Hematopoietic multipotent progenitor cell treated with erythropoietin and hydrocortisone succinate and interleukin-3 and kit ligand, for 4 days (in vitro differentiated cells): ENCODE results near the gene SSX2IP.
A peak's percentile ranks its signal among the peaks of the same experiment; 100 is the strongest.

ENCODE experiments used
- DNase-seq: peaks from one replicate; pipeline ENCODE4 v3.0.0-alpha.2; 2015

The SSX2IP gene

GRCh38 chr1:84675106-84675505 lies 15.2 kb downstream of the SSX2IP start:
- no peak for DNase-seq

- no peak for DNase-seq
Observed at GRCh38 chr1:84674705-84675104, 15.6 kb downstream of the SSX2IP start.

GRCh38 chr1:84674021-84674420 lies 16.2 kb downstream of the SSX2IP start:
- DNase-seq: no peak

DNA sequence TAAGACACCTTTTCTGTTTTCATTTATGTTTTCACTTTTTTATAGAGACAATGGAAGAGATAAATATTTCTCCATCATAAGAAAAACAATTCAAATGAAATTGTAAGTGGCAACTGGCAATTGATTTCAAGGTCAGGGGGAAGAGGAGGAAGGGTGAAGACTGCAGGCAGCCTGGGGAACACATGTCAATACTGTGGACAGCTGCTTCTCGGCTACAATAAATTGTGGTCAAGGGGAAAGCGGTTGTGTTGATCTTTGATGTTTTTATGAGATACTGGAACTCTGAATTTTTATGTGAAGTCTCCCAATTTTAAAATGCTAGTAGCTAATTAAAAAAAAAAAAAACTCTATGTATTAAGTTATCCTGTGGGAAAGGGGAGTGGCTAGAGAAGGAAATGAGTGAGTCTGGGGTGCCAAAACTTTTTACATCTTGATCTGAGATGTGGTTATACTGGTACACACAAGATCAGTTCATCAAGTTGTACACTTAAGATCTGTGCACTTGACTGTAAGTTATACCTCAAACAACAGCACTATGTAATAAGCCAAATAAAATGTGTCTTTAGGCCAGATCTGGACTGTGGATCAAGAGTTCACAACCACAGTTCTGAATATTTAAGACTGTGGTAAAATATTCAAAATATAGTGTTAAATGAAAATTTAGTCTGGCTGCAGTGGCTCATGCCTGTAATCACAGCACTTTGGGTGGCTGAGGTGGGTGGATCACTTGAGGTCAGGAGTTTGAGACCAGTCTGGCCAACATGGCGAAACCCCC lies 18.0 kb downstream of the SSX2IP start:
- DNase-seq: peak; percentile 38

DNA sequence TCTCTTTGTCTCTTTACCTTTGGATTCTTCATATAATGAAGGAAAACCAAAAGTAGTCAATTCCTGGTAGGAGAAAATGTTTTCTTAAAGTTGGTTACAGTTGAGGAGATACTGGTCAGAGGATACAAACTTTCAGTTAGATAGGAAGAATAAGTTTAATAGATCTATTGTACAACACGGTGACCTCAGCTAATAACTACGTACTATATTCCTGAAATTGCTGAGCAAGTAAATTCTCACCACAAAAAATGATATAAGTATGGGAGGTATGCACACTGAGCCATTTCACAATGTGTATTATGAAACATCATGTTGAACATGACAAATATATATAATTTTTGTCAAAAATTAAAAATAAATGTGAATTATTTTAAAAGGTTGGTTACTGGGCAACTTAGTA lies 20.4 kb downstream of the SSX2IP start:
- no peak for DNase-seq

DNA sequence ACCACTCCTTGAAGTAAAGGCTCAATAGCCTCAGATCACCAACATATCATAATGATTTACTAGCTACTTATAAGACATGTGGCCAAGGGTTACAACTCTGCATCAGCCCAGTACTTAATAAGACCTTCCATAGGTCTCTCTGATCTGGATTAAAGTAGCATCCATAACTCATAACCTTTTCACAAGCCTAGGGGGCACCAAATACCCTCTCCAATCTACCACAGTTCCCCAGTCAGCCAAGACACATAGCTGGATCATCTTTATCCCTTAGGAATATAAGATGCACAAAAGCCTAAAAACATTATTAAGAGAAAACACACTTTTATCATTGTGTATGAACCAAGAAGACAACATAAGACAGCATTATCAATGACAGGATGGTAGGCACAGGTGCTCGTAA lies 22.1 kb downstream of the SSX2IP start:
- DNase-seq: peak; percentile 60

GRCh38 chr1:84665703-84666317 lies 24.5 kb downstream of the SSX2IP start:
- no peak for DNase-seq

GRCh38 chr1:84653130-84653677 lies 37.1 kb downstream of the SSX2IP start:
- DNase-seq: peak; percentile 41

GRCh38 chr1:84644472-84644871 lies 45.8 kb downstream of the SSX2IP start:
- no peak for DNase-seq

DNA sequence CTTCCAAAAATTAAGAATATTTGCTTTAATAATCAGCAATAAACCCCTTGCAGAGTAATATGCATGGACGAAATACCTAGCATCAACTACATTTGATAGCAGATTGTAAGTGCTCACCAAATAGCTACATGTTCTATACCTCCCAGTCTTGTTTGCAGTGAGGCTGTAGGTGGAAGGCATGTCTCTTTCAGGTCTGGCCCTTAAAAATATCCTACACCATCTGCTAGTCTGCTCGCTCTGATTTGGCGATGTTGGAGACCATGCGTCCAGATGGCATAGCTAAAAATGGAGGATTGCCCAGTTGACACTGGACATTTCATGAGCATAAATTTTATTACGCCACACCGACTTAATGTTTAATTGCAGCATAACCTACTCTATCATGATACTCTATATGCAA lies 47.1 kb downstream of the SSX2IP start:
- no peak for DNase-seq

- peak; percentile 63 for DNase-seq
Observed at GRCh38 chr1:84642774-84643173, 47.5 kb downstream of the SSX2IP start.

GRCh38 chr1:84639731-84640130 lies 50.5 kb downstream of the SSX2IP start:
- DNase-seq: peak; percentile 59

GRCh38 chr1:84635429-84635828 lies 54.8 kb downstream of the SSX2IP start:
- DNase-seq: no peak

GRCh38 chr1:84634536-84635205 lies 55.6 kb downstream of the SSX2IP start:
- no peak for DNase-seq

DNA sequence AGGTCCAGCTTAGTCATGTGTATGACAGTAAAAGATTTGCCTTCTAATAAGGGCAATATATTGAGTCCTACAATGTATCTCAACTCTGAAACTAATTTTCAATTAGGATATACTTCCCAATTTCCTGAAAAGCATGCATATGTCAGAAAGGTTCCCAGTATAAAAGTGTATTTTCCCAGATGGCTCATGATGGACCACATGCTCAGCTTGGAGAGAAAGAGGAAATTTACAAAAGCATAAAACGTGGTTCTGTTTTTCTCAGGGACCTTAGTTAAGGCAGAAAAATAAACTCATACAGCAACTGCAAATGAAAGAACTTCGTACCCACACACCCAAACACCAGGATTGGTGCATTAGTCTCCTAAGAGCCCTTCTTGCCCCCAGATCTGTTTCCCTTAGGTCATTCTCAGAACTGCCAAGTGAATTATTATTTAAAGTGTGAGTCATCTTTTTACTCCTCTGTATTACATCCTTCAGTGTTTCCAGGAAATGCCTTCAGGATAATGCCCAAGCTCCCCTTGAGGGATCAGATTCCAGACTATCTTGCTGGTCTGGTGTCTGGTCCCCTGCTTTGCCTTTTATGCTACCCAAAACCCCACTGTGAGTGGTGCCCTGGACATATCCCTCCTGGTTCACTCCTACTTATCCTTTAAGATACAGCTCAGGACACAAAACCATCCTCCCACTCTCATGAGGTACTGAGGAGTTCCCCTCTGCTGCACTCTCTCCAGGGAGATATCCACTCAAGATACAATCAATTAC lies 57.4 kb downstream of the SSX2IP start:
- DNase-seq: no peak

DNA sequence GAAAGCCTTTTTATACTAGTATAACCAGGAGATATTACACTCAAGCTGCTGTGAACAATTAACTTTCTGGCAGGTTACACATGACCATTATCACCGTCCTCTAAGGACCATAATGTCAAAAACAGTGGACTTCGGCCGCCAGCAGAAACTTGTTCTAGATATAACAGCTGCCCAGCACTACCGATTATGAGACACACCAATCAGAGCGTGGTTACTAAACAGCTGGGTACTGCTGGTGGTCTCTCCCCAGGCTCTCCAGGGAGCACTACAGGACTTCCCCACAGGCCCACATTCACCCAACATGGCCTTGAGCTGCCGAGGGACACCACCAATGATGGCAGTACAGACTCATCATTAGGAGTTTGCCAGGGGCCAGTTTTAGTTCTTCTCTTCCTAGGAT lies 58.1 kb downstream of the SSX2IP start:
- no peak for DNase-seq

DNA sequence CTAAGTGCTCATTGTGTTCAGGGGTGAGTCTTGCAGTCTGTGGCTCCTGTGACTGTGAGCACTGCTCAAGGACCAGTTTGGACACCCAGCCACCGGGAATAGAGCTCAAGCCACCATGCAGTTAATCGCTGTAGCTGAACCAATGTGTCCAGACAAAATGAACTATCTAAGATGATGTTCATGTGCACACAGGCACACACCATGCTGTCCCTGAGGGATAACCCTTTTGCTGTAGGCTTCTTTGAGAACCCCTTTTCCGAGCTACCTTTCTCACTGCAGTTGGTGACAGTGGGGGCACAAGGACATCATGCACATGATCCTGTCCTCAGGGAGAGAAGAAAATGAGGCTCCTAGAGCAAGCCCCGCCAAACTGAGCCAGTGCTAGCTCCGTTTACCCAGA lies 65.4 kb downstream of the SSX2IP start:
- no peak for DNase-seq

GRCh38 chr1:84621553-84621952 lies 68.7 kb downstream of the SSX2IP start:
- DNase-seq: no peak

DNA sequence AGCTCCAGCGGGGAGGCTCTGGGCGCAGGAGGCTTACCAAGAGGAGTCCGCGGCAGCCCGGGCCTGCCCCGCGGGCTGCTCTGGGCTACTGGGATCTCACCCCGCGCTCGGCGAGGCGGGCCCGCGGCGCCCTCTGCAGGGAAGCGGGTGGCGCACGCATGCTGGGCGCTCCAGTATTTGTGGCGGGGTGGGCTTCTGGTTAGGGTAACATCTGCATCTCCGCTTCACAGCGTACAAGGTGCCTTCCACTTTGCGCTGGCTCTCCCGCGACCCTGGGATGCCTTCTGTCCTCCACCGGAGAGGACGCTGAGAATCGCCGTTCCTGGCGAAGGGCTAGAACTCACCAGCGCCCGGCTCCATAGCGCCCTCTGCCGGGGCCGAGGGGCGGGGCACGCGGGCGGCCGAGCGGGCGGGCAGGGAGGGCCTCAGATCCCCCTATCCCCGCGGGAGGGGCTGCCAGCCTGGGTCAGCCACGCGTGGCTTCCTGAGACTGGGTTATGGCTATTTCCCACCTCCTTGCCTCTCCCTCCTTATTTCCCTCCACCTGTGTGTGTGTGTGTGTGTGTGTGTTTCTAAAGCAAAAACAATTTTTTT lies 69.4 kb downstream of the SSX2IP start:
- DNase-seq: peak; percentile 90

GRCh38 chr1:84619383-84620102 lies 70.7 kb downstream of the SSX2IP start:
- DNase-seq: peak; percentile 38

GRCh38 chr1:84617349-84617748 lies 72.9 kb downstream of the SSX2IP start:
- no peak for DNase-seq

DNA sequence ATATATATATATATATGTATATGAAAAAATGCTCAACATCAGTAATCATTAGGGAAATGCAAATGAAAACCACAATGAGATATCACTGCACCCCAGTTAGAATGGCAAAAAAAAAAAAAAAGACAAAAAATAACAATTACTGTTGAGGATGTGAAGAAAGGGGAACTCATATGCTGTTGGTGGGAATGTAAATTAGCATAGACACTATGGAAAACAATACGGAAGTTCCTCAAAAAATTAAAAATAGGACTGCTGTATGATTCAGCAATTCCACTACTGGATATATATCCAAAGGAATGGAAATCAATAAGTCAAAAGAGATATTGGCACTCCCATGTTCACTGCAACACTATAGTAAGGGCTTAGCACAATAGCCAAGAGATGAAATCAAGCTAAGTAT lies 74.5 kb downstream of the SSX2IP start:
- DNase-seq: no peak
